ENCODE results near the gene LONP1.
"Not testable (repeated sequence)": the region's sequence is repeated elsewhere in the genome, so short reads cannot be mapped to it uniquely, and the experiment has no call there.

LONP1 gene

GRCh38 chr19:5693195-5694166, 26.5 kb downstream of the LONP1 start:
- ATAC-seq = no peak

- no peak for ATAC-seq
Measured at GRCh38 chr19:5692723-5693194, 27.2 kb downstream of the LONP1 start.

DNA sequence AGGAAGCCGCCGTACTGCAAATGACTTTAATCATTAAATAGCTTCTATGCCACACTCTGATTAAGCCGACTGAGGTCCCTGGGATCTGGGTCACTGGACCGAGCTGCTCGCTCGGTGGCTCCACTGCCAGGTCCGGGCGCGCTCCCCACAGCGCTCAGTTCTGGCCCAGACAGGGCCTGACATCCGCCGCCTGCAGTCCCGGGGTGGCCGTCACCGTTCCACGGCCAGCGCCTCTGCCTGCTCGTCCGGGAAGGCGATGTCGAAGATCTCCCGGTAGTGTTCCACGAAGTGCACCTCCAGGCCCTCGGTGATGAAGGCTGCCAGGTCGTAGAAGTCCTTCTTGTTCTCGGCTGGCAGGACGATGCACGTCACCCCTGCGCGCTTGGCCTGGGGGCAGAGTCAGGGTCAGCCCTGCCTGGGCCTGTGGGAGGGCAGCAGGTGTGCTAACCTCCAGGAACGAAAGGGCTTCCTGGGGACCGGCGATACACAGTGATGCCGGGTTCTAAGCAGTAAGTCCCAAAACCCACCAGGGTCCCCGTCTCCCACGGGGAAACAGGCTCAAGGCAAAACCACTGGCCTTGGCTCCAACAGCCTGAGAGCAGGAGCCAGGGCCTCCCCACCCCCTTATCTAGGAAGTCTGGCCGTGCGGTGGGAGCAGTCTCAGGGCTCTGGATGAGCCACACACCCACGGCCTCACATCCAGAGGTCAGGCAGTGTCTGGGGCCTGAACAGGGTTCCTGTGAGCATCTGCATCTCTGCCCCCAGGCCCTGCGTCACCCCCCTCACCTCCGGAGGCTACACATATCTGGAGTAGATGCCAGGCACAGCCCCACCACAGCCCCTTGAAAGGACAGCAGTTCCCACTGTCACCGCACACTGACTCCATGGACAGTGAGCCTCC, 27.9 kb downstream of the LONP1 start:
- no peak for ATAC-seq

DNA sequence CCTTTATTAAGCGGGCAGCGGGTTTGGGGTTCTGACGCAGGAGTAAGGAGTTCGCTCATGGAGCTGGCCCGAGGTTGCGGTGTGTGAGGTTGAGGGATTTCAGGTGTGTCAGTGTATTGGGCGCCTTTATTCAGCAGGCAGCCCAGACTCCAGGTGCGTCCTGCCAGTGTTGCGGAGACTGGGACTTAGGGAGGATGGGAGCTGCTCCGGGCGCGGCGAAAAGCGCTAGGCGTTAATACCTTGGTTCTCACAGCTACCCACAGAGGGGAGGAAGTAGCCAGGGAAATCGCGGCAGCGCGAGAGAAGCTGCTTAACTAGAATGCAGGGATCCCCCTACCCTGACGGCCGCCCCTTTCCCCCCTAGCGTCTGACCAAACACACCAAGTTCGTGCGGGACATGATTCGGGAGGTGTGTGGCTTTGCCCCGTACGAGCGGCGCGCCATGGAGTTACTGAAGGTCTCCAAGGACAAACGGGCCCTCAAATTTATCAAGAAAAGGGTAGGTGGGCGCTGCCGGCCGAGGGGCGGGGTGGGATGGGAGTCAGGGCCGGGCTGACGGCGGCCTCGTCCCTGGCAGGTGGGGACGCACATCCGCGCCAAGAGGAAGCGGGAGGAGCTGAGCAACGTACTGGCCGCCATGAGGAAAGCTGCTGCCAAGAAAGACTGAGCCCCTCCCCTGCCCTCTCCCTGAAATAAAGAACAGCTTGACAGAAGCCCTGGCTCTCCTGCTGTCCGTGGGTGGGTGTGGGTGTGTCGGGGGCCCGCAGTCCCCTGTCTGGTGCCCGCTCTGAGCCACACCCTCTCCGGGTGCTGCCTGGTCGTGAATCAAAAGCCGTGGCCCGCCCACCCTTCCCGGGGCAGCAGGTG, 28.8 kb downstream of the LONP1 start:
- peak in 1 of 2 donors; percentile 1 for ATAC-seq

GRCh38 chr19:5690125-5690954, 29.6 kb downstream of the LONP1 start, which contains the start of gene RPL36:
Gene RPL36 (plus strand): TSS chr19:5690295. CDS start chr19:5690508, 213 bp downstream.
- ATAC-seq = peak; percentile 58 to 61

GRCh38 chr19:5688262-5688881, 31.6 kb downstream of the LONP1 start:
- not testable (repeated sequence) for ATAC-seq

- ATAC-seq = no peak
Measured at GRCh38 chr19:5687360-5688198, 32.4 kb downstream of the LONP1 start.

DNA sequence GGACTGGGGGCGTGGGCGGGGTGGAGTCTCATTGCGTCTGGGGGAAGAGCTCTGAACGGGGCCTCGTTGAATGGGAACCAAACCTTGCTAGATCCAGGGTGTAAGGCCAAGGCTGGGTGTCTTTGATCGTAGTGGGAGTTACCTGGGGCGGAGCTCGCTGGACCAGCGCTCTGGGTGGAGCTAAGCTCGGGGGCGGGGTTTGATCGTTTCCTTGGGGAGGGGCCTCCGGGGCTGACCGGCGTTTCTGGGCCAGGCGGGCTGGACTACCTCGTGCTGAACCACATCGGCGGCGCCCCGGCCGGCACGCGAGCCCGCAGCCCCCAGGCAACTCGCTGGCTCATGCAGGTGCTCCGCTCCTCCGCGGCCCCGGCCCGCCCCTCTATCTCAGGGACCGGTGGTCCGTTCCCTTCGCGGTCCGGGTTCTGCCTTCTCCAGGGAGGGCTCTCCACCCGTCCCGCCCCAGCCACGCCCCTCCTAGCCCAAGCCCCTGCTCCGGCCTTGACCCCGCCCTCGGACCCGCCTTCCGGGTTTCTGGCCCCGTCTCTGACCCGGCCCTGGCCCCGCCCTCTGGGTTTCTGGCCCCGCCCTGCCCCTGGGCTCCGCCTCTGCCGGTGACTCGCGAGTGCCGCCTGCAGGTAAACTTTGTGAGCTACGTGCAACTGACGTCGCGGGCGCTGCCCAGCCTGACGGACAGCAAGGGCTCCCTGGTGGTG, 33.1 kb downstream of the LONP1 start:
- peak; percentile 63 to 65 for ATAC-seq

DNA sequence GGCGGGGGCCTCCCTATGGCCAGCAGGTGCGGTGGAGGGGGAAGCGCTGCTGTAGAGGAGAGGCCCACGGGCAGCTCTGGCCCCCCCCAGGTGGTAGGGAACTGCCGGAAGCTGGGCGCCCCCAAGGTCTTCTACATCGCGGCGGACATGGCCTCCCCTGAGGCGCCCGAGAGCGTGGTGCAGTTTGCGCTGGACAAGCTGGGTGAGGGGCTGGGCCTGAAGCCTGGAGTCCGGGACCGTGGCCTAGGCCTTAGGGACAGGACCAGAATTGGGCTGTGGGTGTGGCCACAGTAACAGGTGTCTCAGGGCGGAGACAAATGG, 33.7 kb downstream of the LONP1 start:
- ATAC-seq = no peak

DNA sequence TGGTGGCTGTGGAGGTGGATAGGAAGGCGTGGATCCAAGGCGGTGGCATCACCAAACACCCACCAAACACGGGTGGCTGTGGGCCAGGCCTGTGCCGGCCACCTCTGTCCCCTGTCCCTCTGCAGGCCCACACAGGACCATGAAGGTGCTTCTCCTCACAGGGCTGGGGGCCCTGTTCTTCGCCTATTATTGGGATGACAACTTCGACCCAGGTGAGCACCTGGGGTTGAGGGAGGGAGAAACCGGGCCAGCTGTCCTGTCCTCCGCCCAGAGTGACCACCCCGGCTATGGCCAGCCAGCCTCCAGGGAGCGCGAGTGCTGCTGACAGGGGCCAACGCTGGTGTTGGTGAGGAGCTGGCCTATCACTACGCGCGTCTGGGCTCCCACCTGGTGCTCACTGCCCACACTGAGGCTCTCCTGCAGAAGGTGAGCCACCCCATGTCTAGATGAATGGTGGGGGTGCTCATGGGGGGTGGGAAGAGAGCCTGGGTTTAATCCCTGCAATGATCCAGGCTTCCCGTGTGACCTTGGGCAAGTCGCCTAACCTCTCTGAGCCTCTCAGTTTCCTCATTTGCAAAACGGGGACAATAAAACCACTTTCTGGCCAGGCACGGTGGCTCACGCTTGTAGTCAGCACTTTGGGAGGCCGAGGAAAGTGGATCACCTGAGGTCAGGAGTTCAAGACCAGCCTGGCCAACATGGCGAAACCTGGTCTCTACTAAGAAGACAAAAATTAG, 35.1 kb downstream of the LONP1 start:
- no peak for ATAC-seq

- ATAC-seq = no peak
Measured at GRCh38 chr19:5683177-5683886, 36.6 kb downstream of the LONP1 start.

- no peak for ATAC-seq
Measured at GRCh38 chr19:5682107-5682482, 37.9 kb downstream of the LONP1 start.

- ATAC-seq = no peak
Measured at GRCh38 chr19:5681391-5682106, 38.4 kb downstream of the LONP1 start.

- ATAC-seq = peak; percentile 98
Measured at GRCh38 chr19:5680437-5681368, 39.2 kb downstream of the LONP1 start, which contains the start of the genes HSD11B1L and MICOS13. Gene HSD11B1L (plus strand): TSS chr19:5681027. CDS start chr19:5684833, 3,806 bp downstream. Gene MICOS13 (minus strand): TSS chr19:5680516. CDS start chr19:5680486, 30 bp downstream.

DNA sequence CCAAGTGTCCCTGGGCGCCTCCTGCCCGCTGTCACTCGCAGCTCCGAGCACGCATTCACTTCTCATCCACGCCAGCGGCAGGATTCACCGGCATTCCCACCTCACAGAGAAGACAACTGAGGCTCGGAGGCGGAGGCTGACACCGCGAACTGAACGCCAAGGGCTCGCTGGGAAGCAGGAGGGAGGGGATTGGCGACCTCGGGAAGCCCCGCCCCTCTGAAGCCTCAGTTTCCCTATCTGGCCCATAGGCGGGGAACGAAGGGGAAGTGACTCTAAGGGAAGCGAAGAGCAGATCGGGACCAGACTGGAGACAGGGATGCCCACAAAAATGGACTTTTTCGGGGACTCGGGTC, 39.9 kb downstream of the LONP1 start:
- ATAC-seq = no peak

All from activated CD4-positive, CD25-positive, alpha-beta regulatory T cell treated with anti-CD3 and anti-CD28 coated beads, Interleukin-2, amount 50 U/mL, for 24 hours (primary cell).